Stimulated activated CD4-positive, alpha-beta T cell treated with anti-CD3 and anti-CD28 coated beads, TNF-alpha, amount 100 ng/mL, for 1 hour (primary cell): ENCODE measurements around the gene RSRC1.
A peak's percentile ranks its signal among the peaks of the same experiment; 100 is the strongest.
"Not testable (repeated sequence)": the region's sequence is repeated elsewhere in the genome, so short reads cannot be mapped to it uniquely, and the experiment has no call there.

Experiments used
- DNase-seq, 3 donors: peaks; one replicate each; pipeline ENCODE4 v3.0.0-alpha.2; 2020; ENCODE audit warnings: low read depth in 3 of 3, low spot score in 1 of 3

Gene RSRC1

DNA sequence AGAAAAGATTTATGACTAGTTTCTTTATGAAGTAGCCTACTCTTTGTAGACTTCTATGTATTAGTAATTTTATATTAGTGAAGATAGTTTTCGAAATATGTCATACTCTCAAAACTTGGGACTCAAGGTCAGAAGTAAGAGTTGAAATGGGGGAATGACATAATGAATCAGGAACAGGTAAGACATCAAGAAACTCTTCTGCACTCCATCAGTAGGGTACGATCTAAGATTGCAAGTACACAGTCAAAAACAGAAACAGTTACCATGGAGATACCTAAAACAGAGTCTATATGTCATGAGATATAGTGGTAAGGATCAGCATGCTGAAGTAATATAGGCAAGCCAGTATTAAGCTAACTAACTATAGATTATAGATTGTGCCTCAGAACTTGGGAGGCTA lies 274.1 kb downstream of the RSRC1 start:
- no peak for DNase-seq

DNA sequence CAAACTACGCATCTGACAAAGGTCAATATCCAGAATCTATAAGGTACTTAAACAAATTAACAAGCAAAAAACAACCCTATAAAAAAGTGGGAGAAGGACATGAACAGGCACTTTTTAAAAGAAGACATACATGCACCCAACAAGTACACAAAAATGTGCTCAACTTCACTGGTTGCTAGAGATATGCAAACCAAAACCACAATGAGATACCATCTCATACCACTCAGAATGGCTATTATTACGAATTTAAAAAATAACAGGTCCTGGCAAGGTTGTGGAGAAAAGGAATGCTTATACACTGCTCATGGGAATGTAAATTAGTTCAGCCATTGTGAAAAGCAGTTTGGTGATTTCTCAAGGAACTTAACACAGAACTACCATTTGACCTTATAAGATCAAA lies 285.5 kb downstream of the RSRC1 start:
- DNase-seq, result no peak

DNA sequence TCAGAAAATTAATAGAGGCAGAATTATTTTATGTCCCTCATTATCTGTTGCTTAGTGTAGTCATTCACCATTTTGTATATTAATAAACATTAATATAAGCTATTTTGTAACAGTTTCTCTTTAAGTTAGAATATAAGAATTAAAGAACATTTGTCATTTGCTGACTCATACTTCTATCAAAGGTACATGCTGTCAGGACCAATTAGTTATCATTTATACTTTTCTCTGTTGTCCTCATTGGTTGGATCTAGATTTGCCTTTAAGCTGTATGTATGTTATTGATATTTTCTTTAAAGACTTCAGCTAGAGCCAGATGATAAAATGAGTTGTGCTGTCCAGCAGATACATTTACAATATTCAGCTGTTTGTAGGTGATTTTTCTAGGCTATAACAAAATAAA lies 292.7 kb downstream of the RSRC1 start:
- DNase-seq, result no peak

DNA sequence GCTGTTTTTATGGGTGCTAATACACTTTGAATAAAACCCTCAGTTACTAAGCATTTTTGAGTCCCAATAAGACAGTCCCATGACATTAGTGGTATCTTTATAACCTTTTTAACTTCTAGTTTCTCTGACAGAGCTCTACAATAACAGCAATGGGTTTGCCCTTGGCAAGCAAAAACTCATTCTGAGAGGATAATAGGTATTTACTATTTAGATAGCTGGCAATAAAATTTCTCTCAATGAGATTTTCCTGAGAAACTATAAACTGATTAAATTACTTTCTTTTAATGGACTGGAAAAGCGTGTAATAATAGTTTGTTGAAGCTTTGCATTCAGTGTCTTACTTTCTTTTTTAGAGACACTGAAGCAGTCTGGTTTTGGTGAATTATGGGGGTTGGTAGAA lies 293.1 kb downstream of the RSRC1 start:
- DNase-seq, result no peak

DNA sequence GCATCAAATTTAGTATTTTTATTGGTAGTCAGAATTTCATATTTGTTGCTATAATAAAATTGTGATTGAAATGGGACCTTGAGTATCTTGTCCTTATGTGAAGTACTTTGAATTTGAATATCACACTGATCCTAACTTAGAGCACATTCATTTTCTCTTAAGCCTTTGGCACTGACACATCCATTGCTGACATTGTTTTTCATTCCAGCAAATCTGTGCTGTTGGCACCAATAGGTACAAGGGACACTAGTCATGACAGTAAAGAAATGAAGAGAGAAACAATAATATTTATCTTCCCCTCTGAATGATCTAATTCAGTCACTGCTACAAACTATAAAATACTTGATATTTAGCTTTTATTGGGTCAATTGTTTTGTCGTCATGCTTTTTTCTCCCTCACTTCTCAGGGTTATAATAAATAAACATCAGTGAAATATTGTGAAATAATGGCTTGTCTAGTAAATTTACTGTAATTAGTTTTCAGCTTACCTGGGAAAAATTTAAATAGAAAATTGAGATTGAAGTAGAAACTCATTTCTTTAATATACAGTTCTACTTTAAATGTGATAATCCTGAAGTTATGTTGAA lies 294.3 kb downstream of the RSRC1 start:
- DNase-seq, result no peak

DNA sequence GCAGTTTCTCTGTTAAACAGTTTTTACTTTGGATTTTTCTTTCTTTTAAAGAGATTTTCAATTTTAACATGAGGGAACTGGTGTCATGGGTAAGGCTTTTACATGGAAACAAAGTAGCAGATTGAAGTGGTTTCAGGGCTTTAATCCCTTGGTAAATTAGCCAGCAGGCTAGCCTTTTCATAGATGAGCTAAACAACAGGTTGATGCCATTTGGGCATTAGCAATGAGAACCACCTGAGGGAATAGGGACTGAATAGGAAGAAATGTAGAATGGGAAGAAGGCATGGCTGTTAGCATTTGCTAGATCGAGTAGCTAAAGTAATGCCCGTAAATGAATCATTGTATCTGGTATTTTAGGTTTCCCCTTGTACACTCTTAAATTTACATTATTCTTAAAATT lies 295.6 kb downstream of the RSRC1 start:
- DNase-seq, result no peak

DNA sequence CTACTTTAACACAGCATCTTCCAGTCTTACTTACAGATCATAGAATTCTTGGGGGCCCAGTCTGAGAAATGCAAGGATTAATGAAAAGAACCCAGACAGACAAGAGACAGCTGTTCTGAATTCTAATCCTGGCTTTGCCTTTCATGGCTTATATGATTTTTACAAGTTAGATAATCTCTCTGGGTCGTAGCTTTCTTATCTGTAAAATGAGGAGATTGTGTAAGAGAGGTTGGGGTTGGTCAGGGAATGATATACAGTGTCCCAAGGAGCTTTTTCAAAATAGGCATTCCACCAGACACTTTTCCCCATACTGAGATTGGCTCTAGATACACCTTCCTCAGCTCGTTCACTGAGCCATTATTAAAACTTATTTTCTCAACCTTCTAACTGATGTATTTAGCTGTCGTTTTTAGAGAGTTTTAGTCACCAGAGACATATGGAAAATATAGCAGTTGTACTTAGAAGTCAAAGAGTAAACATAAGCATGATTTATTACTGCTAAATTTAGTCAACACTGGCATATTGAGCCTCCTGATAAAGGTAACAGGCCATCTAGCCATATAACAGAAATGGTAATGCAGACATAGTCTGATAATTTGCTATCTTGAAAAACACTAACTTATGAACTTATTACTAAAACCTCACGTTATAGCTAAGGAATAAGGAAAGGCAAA lies 298.1 kb downstream of the RSRC1 start:
- DNase-seq, result no peak

DNA sequence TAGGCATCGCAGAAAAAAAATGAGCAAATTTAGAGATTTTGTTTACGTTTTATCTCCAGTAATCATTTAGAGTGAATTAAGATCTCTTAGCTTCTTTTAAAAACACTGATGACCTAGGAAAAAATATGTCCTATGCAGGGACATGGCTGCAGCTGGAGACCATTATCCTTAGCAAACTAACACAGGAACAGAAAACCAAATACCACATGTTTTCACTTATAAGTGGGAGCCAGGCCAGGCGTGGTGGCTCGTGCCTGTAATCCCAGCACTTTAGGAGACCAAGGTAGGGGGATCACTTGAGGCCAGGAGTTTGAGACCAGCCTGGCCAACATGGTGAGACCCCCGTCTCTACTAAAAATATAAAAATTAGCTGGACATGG lies 298.6 kb downstream of the RSRC1 start:
- not testable (repeated sequence) for DNase-seq

DNA sequence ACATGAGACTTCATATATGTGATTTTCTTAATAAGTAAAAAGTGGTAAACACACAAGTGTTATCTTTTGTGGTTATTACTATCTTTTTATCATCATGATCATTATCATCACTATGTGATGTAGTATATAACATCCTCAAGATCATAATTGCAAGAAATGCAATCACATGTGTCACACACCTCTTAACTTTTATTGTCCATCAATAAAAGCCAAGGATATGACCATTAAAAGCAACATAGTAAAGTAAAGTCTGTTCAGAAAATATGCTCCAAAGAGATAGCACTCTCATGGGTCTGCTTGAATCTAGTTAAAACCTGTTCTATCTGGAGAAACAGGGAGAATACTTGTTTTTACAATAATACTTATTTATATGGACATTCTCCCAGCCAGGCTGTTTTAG lies 308.1 kb downstream of the RSRC1 start:
- no peak for DNase-seq

DNA sequence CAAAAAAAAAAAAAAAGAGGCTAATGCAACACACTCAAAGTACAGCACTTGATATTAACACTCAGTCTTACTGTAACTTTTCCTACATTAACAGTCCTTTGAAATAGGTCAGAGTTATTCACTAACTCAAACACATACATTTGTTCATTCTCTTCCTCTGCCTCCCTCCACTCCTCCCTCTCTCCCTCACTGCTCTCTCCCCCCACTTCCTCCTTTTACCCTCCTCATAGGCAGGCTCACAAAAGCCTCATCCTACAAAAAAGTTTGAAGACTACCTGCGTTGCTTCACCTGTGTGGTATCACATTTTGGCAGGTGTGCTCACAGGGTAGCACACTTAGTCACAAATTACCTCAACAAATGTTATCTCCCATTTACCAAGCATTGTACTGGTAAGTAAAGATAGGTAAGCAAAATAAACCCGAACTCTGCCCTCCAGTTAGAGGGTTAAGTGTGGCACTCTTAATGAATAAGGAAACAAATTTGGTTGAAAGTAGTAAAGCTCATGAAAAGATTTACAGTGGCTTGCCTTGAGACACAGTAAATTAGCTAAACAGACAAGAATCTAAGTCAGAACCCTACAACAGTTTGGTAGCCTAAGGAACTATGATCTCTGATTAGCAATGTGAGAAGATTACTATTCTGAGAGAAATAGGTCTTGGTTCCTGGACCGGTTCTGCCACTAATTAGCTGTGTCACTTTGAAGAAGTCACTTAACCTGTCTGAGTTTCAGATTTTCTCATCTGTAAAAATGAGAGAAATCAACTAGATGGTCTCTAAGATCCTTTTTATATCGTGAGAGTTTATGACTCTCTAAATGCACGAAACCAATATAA lies 310.1 kb downstream of the RSRC1 start:
- no peak for DNase-seq

DNA sequence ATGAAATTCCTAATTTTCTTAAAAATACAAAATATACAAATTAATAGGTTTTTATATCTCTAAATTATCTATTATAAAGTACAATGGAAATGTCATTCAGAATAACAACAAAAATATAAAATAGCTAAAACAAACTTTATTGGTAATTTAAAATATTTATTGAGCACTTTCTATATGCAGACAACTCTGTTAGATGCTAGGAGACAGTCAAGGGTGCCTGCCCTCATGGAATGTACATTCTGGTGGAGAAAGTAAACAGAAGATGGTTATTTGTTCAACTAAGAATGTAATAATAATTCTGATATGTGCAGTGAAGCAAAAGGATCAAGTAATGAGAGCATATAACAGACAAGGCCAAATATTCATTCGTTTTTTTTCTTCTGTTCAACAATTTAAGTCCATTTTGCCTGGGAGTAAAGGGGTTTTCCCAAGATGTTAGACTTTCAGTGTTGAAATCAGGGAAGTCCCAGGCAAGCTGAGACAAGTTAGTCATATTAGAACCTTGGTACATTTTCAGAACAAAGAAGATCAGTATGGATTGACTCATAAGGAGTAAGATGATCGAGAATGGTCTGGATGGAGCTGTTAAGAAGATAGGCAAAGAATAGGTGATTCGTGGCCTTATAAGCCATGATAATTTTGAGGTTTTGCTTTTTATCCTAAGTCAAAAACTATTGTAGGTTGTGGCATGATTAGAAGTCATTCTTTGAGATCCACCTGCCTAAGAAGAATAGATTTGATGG lies 310.9 kb downstream of the RSRC1 start:
- no peak for DNase-seq

DNA sequence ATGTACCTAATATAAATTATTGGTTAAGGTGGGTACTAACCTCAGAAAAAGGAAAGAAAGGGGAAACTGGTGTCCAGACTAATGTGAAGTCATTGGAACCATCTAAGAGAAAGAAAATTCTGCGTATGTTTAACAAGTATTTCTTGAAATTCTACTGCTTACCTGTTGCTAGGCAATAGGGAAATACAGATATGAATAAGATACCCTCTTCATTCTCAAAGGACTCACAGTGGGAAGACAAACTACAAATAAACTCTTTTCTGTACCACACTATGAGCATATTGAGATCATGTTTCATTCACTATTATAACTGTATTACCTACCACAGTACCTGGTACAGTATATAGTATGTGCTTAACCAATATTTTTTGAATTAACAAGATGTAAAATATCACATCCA lies 320.6 kb downstream of the RSRC1 start:
- no peak for DNase-seq

DNA sequence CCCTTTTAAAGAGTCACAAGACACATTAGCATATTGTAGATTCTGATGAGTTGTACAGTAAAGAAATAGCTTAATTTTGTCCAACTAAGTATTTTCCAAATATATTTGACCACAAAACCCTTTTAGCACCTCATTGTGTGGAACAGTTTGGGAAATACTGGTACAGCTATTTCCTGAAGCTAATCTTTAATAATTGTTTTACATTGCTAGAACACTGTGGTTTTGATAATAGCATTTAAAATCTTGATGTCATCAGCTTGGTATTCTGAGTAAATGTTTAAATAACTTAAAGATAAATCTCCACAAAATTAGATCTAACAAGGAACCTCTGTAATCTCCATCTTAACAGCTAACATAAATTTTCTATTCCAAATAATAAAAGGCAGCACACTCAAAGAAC lies 321.1 kb downstream of the RSRC1 start:
- DNase-seq, result no peak

DNA sequence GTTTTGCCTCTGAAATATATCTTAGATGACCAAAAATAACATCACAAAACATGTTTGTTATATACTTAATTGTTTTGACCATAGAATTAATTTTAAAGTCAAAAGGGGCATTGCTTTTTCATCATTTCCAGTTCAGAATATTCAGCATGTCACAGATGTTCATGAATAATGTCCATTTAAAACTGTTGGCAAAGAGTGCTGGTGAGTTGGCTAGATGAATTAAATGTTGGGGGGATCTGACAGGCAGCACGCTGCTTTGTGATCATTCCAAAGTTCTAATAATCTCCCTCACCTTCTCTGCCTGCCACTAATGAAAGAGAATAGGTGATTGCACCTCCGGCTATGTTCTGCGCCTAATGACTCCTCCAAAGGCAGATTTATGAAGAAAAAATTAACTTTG lies 321.9 kb downstream of the RSRC1 start:
- no peak for DNase-seq

DNA sequence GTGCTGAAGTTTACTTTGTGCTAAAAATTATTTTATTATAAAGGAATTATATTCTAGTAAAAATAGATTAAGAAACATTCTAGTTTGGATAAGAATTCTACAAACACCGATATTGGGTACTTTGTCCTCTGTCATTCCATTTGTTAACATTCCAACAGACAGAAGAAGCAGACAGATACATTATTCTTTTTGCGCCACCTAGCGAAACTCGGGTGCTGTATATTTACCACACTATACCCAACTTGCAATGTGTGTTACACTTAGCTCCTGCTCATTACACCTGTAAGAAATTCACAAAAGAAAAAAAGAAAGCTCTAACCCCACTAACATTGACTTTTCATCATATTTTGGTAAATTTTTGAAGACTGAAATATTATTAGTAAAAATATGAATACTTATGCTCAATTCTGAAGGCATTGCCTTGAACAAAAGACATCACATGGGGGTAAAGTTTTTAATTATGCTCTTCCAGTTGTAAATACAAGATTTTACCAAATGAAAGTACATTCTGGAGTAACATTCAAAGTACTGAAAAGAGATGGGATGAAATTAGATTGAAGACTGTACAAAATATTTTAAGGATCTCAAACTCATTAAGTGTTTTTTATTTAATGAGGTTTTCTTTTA lies 324.6 kb downstream of the RSRC1 start:
- DNase-seq, result peak in 1 of 3 donors; percentile 0

DNA sequence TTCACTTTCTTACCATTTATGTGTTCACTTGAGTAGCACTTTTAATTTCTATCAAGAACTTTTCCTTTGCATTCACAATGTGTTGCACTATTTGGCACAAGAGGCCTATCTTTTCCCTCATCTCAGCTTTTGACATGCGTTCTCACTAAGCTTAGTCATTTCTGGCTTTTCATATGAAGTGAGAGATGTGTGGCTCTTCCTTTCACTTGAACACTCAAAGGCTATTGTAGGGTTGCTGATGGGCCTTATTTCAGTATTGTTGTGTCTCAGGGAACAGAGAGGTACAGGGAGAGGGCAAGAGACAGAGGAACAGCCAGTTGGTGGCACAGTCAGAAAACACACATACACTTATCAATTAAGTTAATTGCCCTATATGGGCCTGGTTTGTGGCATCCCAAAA lies 333.7 kb downstream of the RSRC1 start:
- DNase-seq, result no peak

DNA sequence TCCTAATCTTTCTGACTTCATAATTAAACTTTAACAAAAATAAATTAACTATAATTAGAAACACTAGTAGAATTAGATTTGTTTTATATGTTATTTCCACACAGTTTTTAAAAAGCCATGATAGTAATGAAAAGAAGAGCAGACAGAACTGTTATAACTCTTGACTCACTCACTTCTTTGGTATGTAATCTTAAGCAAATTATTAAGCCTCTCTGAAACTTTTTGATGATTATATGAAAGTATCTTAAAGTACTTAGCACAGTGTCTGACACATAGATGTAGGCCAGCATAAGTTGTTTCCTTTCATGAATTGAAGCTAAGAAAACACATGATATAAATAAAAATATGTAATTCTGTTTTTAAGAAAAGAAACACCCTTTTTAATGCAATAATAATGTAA lies 337.5 kb downstream of the RSRC1 start:
- no peak for DNase-seq

DNA sequence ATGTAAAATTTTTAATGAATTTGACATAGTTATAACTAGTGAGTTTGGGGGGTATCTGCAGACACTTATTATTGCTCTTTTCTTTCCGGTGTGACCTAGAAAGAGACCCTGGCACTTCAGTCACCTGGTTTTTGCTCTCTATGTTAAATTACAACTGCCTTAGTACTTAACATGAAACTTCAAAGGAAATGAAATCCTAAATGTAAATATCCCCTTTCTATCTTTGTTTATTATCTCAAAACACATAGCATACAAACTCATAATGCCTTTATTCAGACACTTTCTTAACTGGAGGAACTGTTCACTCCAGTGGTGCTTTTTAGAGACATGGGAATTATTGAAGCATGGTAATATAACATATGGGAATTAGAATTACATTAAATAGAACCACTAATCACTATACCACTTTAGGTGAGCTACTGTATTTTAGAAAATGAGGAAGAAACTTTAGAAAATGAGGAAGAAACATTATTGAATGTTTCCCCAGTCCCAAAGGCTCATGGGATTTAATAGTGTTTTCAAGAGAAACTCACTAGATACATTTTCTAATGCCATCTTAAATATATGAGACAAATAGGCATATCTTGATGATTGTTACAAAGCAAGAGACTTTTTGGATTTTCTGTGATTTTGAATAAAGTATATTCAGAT lies 341.6 kb downstream of the RSRC1 start:
- DNase-seq, result no peak

DNA sequence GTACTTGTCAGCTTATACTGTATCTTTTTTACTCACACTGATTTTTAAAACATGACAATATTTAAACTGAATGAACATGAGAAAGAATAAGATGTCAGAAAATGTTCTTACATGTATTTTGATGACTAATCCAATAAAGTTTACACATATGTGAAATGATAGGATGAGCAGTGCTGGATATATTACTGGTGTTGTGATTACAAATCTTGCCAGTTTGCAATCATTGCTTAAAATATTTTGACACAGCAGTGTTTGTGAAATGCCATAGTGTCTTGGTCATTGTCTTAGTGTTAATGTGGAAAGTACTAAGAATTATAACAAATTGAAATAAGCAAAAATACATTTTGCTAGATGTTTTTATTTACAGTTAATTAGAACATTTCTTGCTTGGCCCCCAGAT lies 342.4 kb downstream of the RSRC1 start:
- no peak for DNase-seq

DNA sequence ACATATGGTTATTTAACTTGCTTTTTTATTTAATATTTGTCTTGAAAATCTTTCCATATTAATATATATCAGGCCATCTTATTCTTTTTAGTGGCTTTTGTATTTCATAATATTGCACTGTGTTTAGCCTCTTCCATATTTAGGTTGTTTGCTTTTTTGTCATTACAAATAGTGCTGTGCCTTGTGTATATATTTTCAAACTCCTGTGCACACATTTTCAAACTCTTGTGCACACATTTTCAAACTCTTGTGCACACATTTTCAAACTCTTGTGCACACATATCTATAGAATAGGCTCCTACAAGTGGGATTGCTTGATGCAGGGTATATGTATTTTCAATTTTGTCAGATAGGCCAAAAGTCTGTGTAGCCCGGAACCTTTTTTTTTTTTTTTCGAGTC lies 343.1 kb downstream of the RSRC1 start:
- no peak for DNase-seq

DNA sequence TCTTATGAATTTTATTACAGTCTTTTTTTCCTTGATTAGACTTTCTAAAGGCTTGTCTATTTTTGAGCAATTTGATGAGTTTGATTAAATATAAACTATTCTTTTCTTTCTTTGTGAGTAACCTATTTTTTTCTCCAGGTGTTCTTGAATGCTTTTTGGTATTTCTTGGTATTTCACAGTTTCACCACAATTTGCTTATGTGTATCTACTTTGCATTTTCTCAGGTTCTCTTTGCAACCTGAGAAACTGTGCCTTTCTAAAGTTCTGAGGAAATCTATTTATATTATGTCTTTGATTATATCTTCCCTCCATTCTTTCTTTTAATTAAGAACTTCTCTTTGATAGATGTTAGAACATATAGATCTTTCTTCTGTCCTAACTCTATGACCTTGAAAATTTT lies 344.0 kb downstream of the RSRC1 start:
- DNase-seq, result no peak
